Suppressor macrophage (primary cell): ENCODE data around the gene DAP3.
A peak's percentile ranks its signal among the peaks of the same experiment; 100 is the strongest.
"Not testable (repeated sequence)": the region's sequence is repeated elsewhere in the genome, so short reads cannot be mapped to it uniquely, and the experiment has no call there.

Experiments
- DNase-seq, 4 experiments: peaks; one replicate each; pipeline ENCODE4 v3.0.0-alpha.2; 2020 to 2022

The DAP3 gene

DNA sequence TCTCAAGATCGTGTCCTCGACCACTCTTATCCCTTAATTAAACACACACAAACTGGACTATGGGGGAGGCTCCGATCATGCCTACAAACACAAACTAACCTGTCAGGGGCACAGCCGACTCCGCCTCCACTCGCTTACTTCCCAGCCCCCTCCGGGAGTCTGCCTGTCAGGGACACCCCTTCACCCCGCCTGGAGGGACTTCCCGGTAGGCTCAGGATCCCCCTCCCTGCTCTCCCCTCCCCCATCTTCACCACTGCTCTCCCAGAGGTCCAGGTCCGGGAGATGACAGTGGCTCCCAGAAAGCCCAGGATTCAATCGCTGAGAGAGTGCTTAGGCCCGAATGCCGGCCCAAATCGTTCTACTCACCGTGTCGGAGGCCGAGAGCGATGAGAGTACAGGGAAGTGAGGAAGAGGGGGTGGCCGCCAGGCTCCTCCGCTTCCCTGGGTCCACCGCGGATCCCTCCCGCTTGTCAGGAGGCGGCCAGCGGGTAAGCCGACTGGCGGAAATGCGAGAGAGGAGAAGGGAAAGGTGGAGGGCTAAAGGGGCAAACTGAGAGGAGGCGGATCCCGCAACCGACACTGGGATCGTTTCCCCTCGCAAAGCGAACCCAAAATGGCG lies 1.1 kb upstream of the DAP3 start:
- peak in 1 of 4 experiments; percentile 60 for DNase-seq

DNA sequence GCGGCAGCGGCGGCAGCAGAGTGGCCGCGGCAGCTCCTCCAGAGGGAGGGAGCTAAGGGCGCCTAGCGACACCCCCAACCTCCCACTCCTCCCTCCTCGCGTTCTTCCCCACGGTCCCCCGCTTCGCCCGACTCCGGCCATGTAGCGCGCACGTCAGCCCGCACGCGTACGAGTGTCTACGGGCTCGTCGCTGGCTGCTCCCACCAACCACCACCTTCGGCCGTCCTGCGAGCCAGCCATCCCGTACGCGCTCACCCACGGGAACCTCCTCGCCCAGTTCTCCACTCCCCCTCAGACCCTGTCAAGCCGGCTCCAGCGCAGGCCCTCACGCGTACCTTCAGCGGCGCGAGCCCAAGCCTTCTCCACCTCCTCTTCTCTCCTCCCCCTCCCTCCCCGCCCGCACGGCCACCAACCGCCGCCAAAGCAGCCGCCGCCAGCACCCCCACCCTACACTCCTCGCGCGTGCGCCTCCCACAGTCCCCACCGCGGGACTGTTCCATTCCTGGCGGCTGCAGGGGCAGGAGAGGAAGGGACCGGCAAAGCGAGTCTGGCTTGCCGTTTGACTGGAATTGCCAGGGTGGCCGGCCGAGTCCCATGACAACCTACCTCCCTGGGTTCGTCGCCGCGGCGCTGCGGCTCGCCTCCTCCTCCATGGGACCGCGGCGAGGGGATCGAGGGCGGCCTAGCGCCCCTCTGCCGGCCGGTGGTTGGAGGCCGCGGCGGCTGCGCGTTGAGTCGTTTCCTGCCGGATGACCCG lies 389 bp upstream of the DAP3 start, which contains the start of gene YY1AP1:
YY1AP1 (minus strand) TSS at position 451 of the 757 bp plus-strand sequence. CDS start 8,338 bp downstream, outside the sequence.
- DNase-seq, result peak; percentile 90 to 96 (median 92)

DNA sequence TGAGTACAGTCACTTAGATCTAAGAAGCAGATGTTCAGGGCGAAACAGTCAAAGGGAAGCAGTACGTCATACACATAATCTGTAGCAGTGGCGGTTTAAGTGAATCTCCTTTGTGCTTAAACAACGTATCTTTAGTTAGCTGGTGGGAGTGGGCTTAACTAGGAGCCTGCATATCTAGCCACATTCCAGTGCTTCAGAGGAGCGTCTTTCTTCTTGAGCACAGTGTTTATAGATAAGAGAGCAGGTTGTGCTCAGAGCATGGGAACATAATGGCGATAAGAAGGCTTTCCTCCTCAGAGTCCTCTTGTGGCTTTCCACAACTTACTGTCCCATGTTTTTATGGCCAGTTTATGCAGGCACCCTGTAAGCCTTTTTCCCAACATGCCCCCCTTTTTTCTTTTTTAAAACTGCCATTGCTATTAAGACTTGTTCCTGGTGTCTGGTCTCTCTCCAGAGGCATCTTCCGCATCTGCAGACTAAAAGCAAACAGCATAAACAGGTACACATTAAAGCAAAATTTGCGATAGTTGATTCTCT lies 3.2 kb downstream of the DAP3 start:
- no peak for DNase-seq

DNA sequence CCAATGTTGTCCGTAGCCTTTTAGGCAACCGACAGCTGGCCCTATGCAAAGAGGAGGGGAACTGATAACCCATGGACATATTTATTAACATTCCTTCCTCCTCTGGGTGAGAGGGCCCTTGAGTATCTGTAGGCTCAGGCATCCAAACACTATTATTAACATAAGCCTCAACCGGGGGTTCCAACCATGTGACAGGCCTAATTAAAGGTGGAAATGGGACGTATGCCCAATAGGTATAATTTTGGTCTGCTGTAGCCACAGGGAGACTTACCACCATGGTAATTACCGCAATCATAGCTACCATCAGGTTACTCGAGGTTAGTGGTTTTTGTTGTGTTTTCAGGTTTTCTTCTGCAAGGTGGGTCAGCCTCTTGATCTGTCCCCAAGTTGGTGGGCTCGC lies 5.3 kb downstream of the DAP3 start:
- DNase-seq, result no peak

- DNase-seq, result no peak
Observed at GRCh38 chr1:155695072-155695471, 6.2 kb downstream of the DAP3 start.

GRCh38 chr1:155695608-155696007 lies 6.7 kb downstream of the DAP3 start:
- DNase-seq, result no peak

DNA sequence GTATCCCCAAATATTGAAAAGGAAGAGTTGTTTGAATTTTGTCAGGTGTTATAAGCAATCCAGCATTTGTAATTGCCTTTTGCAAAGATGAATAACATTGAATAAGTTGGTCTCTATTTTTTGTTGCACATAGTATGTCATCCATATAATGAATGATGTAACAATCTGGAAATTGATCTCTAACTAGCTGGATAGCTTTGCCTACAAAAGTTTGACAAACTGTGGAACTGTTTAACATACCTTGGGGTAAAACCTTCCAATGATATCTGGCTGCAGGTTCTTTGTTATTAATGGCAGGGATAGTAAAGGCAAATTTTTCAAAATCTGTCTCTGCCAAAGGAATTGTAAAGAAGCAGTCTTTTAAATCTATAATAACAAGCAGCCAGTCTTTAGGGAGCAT lies 7.6 kb downstream of the DAP3 start:
- no peak for DNase-seq

DNA sequence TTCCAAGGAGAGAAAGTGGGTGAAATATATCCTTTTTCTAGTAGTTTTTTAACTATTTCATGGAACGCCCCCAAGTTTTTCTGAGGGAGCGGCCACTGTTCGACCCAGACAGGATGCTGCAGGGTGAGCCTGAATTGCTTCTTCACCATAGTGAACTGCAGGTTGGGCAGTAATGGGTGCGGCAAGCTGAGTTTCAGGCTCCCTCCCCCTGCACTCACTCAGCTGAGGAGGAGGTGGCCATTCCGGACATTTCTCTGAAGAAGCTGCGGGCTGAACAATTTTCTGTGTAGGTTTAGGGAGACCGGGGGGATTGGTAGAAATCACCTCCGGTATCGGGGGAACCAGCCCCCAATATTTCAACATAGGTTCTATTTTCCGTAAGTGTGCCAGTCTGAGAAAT lies 8.2 kb downstream of the DAP3 start:
- no peak for DNase-seq

DNA sequence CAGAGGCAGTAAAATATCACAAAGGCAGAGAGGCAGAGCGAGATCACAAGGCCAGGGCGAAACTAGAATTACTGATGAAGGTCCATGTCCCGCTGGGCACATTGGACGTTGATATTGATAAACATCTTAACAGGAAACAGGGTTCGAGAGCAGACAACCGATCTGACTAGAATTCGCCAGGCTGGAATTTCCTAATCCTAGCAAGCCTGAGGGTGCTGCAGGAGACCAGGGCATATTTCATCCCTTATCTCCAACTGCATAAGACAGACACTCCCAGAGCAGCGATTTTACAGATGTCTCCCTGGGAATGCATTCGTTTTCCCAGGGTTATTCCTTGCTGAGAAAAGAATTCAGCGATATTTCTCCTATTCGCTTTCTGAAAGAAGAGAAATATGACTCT lies 8.7 kb downstream of the DAP3 start:
- DNase-seq, result not testable (repeated sequence)

DNA sequence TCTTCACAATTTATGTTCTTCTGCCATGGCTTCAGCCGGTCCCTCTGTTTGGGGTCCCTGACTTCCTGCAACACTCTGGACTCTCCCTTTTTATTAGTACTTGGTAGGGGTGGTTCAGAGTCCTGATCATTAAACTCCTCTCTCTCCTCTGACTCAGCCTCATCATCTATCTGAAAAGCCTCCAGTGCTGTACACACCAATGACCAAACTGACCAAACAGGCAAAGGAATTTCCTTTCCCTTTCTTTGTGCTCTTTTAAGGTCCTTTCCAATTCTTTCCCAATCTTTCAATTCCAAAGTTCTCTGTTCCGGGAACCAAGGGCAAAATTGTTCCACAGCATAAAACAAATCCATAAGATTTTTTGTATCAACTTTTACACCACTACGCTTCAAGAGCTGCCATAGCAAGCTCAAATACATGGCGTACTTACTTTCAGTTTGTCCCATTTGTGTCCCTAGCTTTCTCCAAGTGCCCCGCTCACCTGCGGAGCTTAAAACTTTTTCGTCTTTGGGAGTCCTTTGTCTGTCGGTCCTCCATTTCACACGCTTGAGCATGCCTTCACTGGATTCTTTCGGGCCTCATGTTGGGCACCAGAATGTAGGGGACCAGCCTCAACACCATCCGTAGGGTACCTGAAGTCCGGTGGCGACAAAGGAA lies 9.6 kb downstream of the DAP3 start:
- no peak for DNase-seq

DNA sequence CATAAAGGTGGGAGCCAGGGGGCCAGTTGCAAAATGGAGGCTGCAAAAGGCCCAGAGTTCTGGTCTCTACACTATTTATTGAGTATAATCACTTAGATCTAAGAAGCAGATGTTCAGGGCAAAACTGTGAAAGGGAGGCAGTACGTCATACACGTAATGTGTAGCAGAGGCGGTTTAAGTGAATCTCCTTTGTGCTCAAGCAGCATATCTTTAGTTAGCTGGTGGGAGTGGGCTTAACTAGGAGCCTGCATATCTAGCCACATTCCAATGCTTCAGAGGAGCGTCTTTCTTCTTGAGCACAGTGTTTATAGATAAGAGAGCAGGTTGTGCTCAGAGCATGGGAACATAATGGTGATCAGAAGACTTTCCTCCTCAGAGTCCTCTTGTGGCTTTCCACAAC lies 10.2 kb downstream of the DAP3 start:
- not testable (repeated sequence) for DNase-seq

GRCh38 chr1:155701675-155702074 lies 12.8 kb downstream of the DAP3 start:
- DNase-seq, result peak in 2 of 4 experiments; percentile 54 to 59

- peak; percentile 27 to 50 (median 38) for DNase-seq
Observed at GRCh38 chr1:155703216-155703615, 14.3 kb downstream of the DAP3 start.

DNA sequence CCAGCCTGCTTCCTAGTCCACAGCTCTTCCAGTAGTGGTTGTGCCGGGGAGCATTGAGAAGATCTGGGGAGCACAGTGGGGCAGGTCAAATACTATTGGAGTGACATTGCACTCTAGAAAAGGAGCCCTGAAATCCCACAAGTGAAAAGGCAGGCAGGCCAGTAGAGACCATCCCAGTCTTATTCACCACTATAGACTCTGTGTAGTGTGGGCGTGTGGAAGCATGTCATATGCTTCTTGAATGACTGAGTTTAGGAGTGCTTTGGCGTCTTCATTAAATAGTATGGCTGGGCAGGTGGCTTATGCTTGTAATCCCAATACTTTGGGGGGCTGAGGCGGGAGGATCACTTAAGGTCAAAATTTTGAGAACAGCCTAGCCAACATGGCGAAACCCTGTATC lies 15.5 kb downstream of the DAP3 start:
- peak in 3 of 4 experiments; percentile 13 to 23 (median 18) for DNase-seq

DNA sequence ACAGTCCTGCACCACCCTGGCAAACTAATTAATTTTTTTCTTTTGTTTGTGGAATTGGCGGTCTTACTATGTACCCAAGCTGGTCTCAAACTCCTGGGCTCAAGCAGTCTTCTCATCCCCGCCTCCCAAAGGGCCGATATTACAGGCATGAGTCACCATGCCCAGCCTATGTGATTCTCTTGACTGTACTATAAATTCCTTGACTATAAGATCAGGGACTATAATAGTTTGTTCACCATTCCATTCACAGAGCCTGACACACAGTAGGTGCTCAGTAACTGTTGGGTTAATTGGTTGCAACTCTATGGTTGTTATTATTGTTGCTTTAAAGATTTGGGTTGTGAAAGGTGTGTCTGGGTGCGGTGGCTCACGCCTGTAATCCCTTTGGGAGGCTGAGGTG lies 17.2 kb downstream of the DAP3 start:
- no peak for DNase-seq

DNA sequence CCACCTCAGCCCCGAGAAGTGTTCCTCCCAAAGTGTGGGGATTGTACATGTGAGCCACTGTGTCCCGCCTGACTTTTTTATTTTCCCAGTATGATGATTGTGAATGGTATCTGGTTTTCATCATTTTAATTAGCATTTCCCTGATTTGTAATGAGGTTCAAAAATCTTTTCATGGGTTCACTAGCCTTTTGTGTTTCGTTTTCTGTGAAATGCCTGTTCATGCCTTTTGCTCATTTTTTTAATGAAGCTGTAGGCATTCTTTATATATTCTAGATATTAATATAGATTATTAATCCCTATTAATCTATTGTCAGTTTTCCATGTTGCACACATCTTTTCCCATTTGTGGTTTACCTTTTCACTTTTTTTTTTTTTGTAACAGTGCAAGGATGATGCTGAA lies 20.5 kb downstream of the DAP3 start:
- no peak for DNase-seq

- not testable (repeated sequence) for DNase-seq
Observed at GRCh38 chr1:155711457-155711856, 22.6 kb downstream of the DAP3 start.

GRCh38 chr1:155712636-155713035 lies 23.7 kb downstream of the DAP3 start:
- peak in 2 of 4 experiments; percentile 4 to 23 for DNase-seq

- DNase-seq, result no peak
Observed at GRCh38 chr1:155713075-155713474, 24.2 kb downstream of the DAP3 start.

- not testable (repeated sequence) for DNase-seq
Observed at GRCh38 chr1:155715056-155715455, 26.2 kb downstream of the DAP3 start.

GRCh38 chr1:155715777-155716176 lies 26.9 kb downstream of the DAP3 start:
- DNase-seq, result no peak

DNA sequence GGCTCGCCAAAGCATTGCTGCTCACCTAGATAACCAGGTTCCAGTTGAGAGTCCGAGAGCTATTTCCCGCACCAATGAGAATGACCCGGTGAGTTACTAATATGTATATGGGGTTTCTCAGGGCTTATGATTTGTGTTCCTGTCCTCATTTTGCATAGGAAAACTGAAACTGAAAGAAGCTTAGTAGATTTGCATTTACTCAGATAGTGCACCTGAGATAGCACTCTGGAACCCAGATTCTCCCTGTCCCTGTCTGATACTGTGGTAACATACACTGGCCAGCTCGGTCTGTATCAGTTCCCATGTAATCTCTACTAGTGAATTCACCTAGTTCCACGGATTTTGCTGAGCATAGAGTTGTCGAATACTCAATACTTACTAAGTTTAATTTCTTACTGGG lies 28.1 kb downstream of the DAP3 start:
- DNase-seq, result no peak

DNA sequence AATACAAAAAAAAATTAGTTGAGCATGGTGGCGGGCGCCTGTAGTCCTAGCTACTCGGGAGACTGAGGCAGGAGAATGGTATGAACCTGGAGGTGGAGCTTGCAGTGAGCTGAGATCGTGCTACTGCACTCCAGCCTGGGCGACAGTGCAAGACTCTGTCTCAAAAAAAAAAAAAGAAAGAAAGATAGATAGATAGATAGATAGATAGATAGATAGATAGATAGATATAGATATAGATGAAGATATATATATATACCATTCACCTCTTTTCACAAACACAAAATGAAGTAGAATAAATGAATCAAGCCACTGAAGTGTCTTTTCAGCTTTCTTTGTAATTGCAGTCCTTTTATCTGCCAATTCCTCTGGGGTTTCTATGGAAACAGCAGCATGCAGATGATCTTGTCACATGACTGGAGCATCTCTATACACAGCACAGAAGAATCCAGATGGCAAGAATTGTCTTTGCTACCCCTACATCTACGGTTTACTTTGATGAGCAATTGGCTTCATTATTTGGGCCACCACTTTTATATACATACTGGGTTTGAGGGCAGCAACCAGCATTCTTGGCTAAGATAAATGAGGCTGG lies 29.7 kb downstream of the DAP3 start:
- not testable (repeated sequence) for DNase-seq
